Stimulated activated naive CD8-positive, alpha-beta T cell treated with anti-CD3 and anti-CD28 coated beads, Interleukin-15, amount 100 ng/mL, for 72 hours (primary cell): ENCODE data around the gene TMEM156.
"Not testable (repeated sequence)": the region's sequence is repeated elsewhere in the genome, so short reads cannot be mapped to it uniquely, and the experiment has no call there.

ENCODE experiments used
- ATAC-seq: fragments of 150-1000 bp; cut with Tn5 transposase; 2 replicates; pipeline ENCODE4 v1.10.0; 2021; ENCODE audit warnings: mild to moderate bottlenecking, moderate library complexity
- DNase-seq, 2 donors: peaks; one replicate each; pipeline ENCODE4 v3.0.0; 2021 to 2022
- H3K27ac Mint-ChIP-seq, 2 donors: one replicate each; pipeline ENCODE4 v1.8.0; 2022; ENCODE audit warnings: mild to moderate bottlenecking in 2 of 2, mixed read lengths in 2 of 2, moderate library complexity in 2 of 2
- H3K27me3 Mint-ChIP-seq: one replicate; pipeline ENCODE4 v1.8.0; 2022; ENCODE audit warnings: mixed read lengths
- H3K4me1 Mint-ChIP-seq: one replicate; pipeline ENCODE4 v1.8.0; 2022; ENCODE audit warnings: mild to moderate bottlenecking, mixed read lengths
- H3K4me3 Mint-ChIP-seq, 2 donors: one replicate each; pipeline ENCODE4 v1.8.0; 2022; ENCODE audit warnings: mild to moderate bottlenecking in 2 of 2, mixed read lengths in 2 of 2, moderate library complexity in 1 of 2
- H3K9me3 Mint-ChIP-seq, 2 donors: one replicate each; pipeline ENCODE4 v1.8.0; 2022; ENCODE audit warnings: mixed read lengths in 2 of 2

The TMEM156 gene

DNA sequence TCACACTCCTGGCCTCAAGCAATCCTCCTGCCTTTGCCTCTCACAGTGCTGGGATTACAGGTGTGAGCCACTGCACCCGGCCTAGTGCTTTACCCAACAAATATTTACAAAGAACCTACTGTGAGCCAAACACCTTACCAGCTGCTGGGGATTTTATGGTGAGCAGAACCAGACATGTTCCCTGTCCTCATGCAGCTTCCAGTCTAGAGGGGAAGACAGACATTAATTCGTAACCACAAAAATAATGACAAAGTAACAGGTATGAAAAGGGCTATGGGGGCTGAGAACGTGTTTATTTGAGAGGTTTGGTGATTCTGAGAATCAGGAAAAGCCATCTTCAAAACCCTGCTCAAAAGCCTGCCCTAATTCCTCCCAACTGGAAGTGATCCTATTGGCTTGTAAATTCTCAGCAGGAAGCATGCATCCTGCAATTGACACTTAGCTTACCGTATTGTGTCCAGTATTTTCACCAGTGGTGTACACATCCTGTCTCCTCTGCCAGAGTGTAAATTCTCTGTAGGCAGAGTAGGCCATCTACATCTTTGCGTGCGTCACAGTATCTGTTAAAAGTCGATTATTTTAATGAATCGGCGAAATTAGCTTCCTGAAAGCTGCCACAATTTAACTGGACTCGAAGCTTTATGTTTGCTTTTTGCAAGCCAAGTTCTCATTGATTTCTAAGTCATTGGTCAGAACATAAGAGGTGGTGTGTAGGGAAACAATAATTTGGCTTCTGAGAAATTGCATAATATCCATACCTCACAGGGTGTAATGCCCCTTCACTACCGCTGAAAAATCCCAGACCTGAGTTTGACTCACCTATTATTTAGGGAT is 67.0 kb downstream of the TMEM156 start:
- H3K27me3 Mint-ChIP-seq, result no peaks in the 10 kb centered on the region
- H3K4me1 Mint-ChIP-seq, result peaks cover 17% of the 10 kb centered on the region
- no peak overlapping the region for H3K27ac Mint-ChIP-seq
- ATAC-seq (no peak), DNase-seq (no peak)
- peaks cover 12% of the 10 kb centered on the region in 2 donors for H3K9me3 Mint-ChIP-seq
- no peak overlapping the region for H3K4me3 Mint-ChIP-seq

DNA sequence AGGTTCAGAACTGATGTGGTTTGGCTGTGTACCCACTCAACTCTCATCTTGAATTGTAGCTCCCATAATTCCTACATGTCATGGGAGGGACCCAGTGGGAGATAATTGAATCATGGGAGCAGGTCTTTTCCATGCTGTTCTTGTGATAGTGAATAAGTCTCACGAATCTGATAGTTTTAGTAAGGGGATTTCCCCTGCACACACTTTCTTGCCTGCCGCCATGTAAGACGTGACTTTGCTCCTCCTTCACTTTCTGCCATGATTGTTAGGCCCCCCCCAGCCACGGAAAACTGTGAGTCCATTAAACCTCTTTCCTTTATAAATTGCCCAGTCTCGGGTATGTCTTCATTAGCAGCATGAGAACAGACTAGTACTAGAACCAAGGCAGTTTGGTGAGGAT is 73.0 kb downstream of the TMEM156 start:
- not testable (repeated sequence) for DNase-seq, H3K4me3 Mint-ChIP-seq, ATAC-seq, H3K27me3 Mint-ChIP-seq
- peaks cover 12 to 19% of the 10 kb centered on the region in 2 donors for H3K9me3 Mint-ChIP-seq
- H3K4me1 Mint-ChIP-seq, result peaks cover 14% of the 10 kb centered on the region
- peak overlapping the region in 1 of 2 donors; percentile 35 for H3K27ac Mint-ChIP-seq

DNA sequence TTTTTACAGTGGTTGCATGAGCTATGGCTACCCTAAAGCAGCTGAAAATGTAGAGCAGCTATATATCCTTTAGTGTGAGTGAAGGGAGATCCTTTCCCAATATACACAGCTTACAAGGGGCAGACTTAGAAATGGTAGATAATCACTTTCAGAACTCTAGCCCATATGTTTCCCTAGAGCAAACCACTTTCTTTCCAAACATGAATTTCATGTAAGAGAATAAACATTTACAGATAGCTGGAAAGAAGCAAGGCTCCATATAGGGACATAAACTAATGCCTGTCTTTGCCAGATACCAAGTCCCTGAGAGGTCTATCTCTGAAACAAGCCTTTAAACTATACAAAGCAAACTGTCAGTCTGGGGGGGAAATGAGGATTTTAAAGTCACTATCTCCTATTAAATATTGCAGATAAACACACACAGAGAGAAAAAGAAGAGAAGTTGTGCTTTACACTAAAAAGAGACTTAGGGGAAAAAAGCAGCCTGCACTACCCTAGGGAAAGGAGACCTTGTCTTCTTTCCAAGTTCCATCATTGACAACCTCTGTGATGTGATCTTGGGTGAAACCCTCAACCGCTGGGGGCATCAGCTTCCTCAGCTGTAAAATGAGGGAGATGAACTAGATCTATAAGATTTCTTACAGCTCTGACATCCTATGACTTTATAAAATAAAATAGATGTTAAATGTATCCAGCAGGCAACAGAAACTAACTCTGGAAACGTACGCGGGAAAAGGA is 73.6 kb downstream of the TMEM156 start:
- peaks cover 12 to 19% of the 10 kb centered on the region in 2 donors for H3K9me3 Mint-ChIP-seq
- peaks cover 14% of the 10 kb centered on the region for H3K4me1 Mint-ChIP-seq
- ATAC-seq (no peak), DNase-seq (no peak)
- H3K4me3 Mint-ChIP-seq, result no peak overlapping the region
- no peak overlapping the region for H3K27ac Mint-ChIP-seq
- H3K27me3 Mint-ChIP-seq, result no peaks in the 10 kb centered on the region

DNA sequence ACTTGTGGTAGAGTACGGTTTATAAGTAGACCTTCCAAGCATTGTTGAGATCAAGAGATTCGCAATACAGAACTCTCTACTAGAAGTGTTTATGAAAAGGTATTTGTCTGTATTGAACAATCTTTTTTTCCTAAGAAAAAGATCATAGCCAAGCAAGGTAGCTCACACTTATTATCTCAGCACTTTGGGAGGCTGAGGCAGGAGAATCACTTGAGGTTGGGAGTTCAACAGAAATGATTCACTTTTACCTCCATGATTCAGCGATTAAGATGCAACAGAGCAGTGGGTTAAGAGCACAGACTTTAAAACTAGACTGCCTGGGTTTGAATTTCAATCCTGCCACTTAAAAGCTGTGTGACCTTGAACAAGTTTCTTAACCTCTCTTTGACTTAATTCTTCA is 74.3 kb downstream of the TMEM156 start:
- no peak overlapping the region for H3K27ac Mint-ChIP-seq
- ATAC-seq (no peak), DNase-seq (no peak)
- peaks cover 12 to 19% of the 10 kb centered on the region in 2 donors for H3K9me3 Mint-ChIP-seq
- no peaks in the 10 kb centered on the region for H3K27me3 Mint-ChIP-seq
- peaks cover 14% of the 10 kb centered on the region for H3K4me1 Mint-ChIP-seq
- H3K4me3 Mint-ChIP-seq, result no peak overlapping the region

DNA sequence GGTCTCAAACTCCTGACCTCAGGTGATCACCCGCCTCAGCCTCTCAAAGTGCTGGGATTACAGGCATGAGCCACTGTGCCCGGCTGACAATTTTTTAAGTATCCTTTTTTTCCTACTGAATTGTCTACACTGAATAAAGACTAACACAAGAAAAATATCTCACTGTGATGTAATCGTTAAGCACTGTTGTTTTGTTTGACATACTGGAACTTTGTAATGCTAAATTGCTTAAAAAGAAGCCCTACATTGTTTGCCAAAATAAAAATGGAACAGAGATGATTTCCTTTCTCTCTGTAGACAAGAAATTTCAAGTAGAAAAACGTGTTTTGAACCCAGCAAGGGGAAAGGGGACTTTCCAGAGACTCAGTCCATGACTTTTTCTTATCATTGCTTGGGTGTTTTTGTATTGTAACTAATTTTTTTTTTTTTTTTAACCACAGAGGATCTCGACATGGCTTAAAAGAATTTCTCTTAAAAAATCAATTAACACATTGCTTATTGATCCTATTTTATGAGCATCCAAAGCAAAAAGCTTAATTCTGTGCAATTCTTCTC is 74.9 kb downstream of the TMEM156 start:
- Mint-ChIP-seq H3K27me3 (no peaks in the 10 kb centered on the region), H3K27ac (no peak overlapping the region), H3K4me3 (no peak overlapping the region), H3K9me3 (peaks cover 12 to 19% of the 10 kb centered on the region in 2 donors), H3K4me1 (peaks cover 14% of the 10 kb centered on the region)
- DNase-seq (no peak), ATAC-seq (no peak)

DNA sequence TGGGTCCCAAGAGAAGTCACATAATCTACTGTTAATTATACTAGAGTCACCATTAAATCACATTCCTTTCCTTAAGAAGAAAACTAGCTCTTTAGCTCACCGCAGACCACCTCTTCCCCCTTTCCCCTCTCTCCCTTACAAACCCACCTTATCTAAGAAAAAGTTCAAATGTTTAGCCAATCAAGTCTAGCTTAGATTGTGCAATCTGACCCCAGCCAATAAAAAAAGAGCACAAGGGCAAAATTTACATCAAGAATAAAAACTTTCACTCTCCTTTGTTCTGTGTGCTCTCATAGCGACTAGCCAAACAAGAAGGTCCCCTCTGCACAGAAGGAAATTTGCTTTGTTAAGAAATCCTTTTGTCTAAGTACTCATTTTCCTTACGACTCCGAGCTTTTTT is 76.3 kb downstream of the TMEM156 start:
- peak overlapping the region in 1 of 2 donors; percentile 3 for H3K27ac Mint-ChIP-seq
- peaks cover 14% of the 10 kb centered on the region for H3K4me1 Mint-ChIP-seq
- no peaks in the 10 kb centered on the region for H3K27me3 Mint-ChIP-seq
- ATAC-seq (no peak), DNase-seq (no peak)
- no peak overlapping the region for H3K4me3 Mint-ChIP-seq
- peaks cover 0 to 7% of the 10 kb centered on the region in 2 donors for H3K9me3 Mint-ChIP-seq

DNA sequence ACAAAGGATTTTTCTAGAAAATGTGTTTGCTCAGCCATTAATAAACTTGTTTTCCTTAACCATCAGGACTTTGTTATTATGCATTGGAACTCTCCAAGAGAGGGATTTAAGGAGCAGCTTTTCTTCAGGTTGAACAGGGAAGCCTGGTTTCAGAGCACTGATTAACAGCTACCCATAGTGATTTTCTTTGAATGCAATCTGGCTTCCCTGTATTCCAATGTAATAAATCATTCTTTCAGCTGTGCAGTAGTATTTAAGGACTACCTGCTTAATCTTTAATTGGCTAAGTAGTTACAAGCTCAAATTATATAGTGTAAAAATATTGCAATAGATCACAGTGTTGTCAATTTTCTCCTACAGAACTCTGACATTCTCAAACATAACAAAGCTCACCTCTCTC is 77.5 kb downstream of the TMEM156 start:
- Mint-ChIP-seq H3K4me1 (peaks cover 23% of the 10 kb centered on the region), H3K27ac (no peak overlapping the region), H3K4me3 (no peak overlapping the region), H3K27me3 (peaks cover 6% of the 10 kb centered on the region), H3K9me3 (peaks cover 0 to 6% of the 10 kb centered on the region in 2 donors)
- ATAC-seq (no peak), DNase-seq (no peak)

DNA sequence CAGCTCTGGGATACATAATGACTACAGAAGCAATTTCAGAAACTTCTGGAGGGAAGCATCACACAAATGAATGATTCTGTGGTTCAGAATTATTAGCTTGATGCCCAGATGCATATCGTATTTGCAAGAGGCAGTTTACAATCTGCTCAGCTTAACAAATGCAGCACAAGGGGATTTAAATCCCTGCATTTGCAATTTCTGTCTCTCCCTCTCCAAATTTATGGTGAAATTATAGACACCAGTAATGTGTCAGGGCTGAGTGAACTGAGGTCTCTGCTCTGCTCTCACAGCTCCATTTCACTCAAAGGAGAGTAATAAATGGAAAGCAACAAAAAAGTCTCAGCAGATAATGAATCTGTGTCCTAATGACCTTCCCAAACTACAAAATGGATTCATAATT is 80.2 kb downstream of the TMEM156 start:
- H3K27me3 Mint-ChIP-seq, result peaks cover 6% of the 10 kb centered on the region
- H3K27ac Mint-ChIP-seq, result no peak overlapping the region
- no peak overlapping the region for H3K4me3 Mint-ChIP-seq
- ATAC-seq (no peak), DNase-seq (no peak)
- no peaks in the 10 kb centered on the region for H3K9me3 Mint-ChIP-seq
- peaks cover 31% of the 10 kb centered on the region for H3K4me1 Mint-ChIP-seq

DNA sequence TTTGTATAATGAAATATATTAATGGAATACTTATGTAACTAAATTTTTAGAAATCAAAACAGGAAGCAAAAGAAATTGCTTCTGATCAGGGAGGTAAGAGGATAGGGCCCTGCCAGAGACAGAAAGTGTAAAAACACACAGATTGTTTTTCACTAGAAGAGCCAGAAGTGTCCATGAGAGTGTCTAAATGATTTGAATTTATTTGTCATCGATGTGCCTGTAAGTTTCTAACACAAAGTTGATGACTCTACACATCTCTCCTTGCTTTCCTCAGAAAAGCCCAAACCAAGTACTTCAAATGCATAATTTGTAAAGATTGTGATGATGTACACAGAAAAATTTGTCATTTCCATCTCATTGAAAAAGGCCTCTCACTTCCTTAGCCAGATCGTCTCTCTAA is 80.6 kb downstream of the TMEM156 start:
- Mint-ChIP-seq H3K4me1 (peaks cover 29% of the 10 kb centered on the region), H3K27ac (no peak overlapping the region), H3K4me3 (no peak overlapping the region), H3K27me3 (peaks cover 6% of the 10 kb centered on the region), H3K9me3 (no peaks in the 10 kb centered on the region)
- DNase-seq (no peak), ATAC-seq (no peak)

DNA sequence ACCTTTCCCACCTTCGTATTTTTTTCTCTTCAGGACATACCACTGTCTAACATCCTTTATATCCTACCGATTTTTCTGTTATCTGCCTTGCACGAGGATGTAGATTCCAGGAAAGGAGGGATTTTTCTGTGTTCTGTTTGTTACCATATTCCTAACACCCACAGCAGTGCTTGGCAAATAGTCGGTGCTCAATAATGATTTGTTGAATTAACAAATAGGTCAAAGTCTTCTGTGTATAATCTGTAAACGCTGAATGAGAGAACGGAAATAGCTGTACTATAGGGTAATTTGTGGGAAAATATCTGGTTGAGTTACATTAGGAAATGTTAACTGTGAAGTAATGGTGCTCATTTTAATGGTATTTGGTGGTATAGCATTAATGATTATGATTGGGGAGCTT is 81.5 kb downstream of the TMEM156 start:
- Mint-ChIP-seq H3K4me3 (no peak overlapping the region), H3K27me3 (peaks cover 6% of the 10 kb centered on the region), H3K4me1 (peaks cover 25% of the 10 kb centered on the region), H3K27ac (no peak overlapping the region), H3K9me3 (no peaks in the 10 kb centered on the region)
- ATAC-seq (no peak), DNase-seq (no peak)

DNA sequence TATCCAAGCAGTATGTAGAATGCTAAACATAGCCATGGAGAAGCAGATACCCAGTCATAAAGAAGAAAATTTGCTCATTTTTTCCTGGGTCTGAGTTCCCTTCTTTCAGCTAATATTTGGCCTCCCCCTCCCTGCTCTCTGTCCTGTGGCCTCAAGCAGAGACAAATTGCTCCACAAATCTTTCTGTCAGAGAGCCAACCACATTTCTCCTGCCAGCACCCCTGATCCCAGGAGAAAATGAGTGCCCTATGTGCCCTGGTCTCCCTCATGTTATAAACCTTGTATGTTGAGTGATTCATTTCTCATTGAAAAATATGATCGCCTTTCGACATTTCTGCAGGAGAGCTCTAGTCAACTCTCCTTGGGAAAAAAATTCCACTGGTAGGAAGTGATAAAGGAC is 82.0 kb downstream of the TMEM156 start:
- Mint-ChIP-seq H3K4me1 (peaks cover 25% of the 10 kb centered on the region), H3K27ac (peak overlapping the region in 1 of 2 donors; percentile 32)

DNA sequence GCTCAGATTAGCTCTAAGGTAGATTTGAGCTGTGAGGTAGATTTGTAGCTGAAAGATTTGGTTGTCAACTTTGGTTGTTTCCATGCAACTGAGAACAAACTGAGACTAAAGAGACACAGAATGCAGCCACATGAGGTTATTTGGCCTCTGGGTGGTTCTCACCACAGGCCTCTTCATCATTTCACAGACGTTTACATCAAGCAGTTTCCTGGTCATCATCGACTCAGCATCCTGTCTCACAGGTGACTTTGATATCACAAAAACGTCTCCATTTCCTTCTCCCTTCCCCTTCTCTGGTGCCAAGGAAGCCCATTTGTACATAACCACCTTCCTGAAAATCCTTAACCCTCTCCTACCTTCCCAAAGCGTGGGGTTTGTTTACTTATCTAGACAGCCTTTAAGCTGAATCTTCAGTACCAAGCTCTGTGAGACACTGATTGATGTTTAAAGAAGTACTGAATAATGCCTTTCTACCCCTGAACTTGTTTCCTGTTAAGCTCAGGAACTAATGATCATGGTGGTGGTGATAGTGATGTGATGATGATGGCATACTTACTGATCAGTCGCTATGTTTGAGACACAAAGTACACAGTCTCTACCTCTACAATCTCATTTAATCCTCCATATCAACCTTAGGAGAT is 82.7 kb downstream of the TMEM156 start:
- H3K4me3 Mint-ChIP-seq, result no peak overlapping the region
- peak; percentile 99 for ATAC-seq

More for the DNA sequence above, 82.0 kb downstream of the TMEM156 start:
- DNase-seq, result no peak
- Mint-ChIP-seq H3K9me3 (no peaks in the 10 kb centered on the region), H3K4me3 (no peak overlapping the region), H3K27me3 (peaks cover 6% of the 10 kb centered on the region)
- ATAC-seq, result no peak

DNA sequence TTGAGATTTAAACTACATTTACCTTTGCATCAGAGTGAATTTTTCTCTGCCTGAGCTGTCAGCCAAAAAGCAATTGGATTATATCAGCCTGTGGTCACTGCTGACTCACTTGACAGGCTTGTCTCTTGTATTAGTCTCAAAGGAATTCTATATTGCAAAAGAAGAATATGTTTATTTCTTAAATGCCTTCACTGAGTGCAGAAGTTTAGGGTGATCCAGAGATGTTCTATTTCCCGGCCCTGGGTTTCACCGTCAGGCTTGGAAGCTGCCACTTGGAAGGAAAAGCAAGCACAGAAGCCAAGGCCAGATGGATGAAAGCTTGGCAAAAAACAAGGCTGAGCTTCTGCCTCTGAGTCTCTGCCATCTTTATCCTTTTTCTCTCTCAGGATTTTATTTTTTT is 83.7 kb downstream of the TMEM156 start:
- Mint-ChIP-seq H3K4me1 (peaks cover 25% of the 10 kb centered on the region), H3K27me3 (peaks cover 6% of the 10 kb centered on the region), H3K9me3 (no peaks in the 10 kb centered on the region), H3K4me3 (no peak overlapping the region), H3K27ac (no peak overlapping the region)
- ATAC-seq (no peak), DNase-seq (no peak)

More for the DNA sequence above, 82.7 kb downstream of the TMEM156 start:
- Mint-ChIP-seq H3K4me1 (peaks cover 25% of the 10 kb centered on the region), H3K27ac (peak overlapping the region in 1 of 2 donors; percentile 71), H3K27me3 (peaks cover 6% of the 10 kb centered on the region), H3K9me3 (no peaks in the 10 kb centered on the region)
- DNase-seq, result peak; percentile 18 to 56

DNA sequence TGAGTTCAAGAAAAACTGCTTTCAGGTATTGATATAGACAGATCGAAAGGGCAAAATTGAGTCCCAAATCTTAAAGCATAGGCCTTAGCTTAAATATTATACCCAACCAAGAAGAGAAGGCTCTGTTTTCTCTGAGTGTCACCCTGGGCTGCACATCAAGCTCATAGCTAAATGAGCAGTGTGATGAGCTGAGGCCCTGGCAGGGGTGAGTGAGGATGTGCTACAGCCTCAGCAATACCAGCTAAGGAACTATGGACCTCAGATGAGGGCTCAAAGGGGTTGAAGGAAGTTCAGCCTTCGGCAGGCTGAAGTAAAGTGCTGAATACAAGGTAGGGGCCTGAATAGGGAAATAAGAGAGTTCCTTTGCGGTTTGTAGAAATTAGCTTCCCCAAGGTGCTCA is 85.3 kb downstream of the TMEM156 start:
- Mint-ChIP-seq H3K4me1 (peaks cover 25% of the 10 kb centered on the region), H3K4me3 (no peak overlapping the region), H3K9me3 (no peaks in the 10 kb centered on the region), H3K27me3 (peaks cover 6% of the 10 kb centered on the region), H3K27ac (no peak overlapping the region)
- DNase-seq (no peak), ATAC-seq (no peak)

DNA sequence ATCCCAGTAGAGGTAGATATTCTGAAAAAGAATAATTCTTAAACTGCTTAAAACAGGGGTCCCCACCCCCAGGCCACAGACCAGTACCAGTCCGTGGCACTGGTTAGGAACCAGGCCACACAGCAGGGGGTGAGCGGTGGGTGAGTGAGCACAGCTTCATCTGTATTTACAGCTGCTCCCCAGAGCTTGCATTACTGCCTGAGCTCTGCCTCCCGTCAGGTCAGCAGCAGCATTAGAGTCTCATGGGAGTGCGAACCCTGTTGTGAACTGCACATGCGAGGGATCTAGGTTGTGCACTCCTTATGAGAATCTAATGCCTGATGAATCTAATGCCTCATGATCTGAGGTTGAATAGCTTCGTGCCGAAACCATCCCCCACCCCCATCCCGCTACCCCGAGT is 87.8 kb downstream of the TMEM156 start:
- Mint-ChIP-seq H3K4me1 (peaks cover 32% of the 10 kb centered on the region), H3K27ac (no peak overlapping the region), H3K9me3 (no peaks in the 10 kb centered on the region), H3K27me3 (no peaks in the 10 kb centered on the region), H3K4me3 (no peak overlapping the region)
- DNase-seq, result no peak
- no peak for ATAC-seq
